SU-DHL-6 (cell line): ENCODE results near the gene RNASE12.

ENCODE experiments used
- H2AFZ ChIP-seq: fragments of 200-600 bp; sonication (generic); 2 replicates; pipeline ENCODE4 v1.6.1; 2014; ENCODE audit warnings: low read depth, mild to moderate bottlenecking, moderate library complexity, mixed read lengths, antibody characterized with exemption, low read length; ENCODE audit not compliant: severe bottlenecking
- H3F3A ChIP-seq: fragments of 200-600 bp; shearing (Covaris generic); 2 replicates; pipeline ENCODE4 v1.6.0; 2016; ENCODE audit warnings: antibody characterized with exemption, mild to moderate bottlenecking; ENCODE audit not compliant: insufficient read depth
- H3K27ac ChIP-seq: fragments of 200-600 bp; sonication (generic); 2 replicates; pipeline ENCODE4 v1.5.1; 2016; ENCODE audit warnings: low read depth, mild to moderate bottlenecking, low read length, moderate library complexity, mixed read lengths
- H3K27me3 ChIP-seq: fragments of 200-600 bp; sonication (generic), shearing (Covaris generic); 2 replicates; pipeline ENCODE4 v1.6.0; 2014; ENCODE audit warnings: mild to moderate bottlenecking, low read length
- H3K36me3 ChIP-seq: fragments of 200-600 bp; sonication (generic); 2 replicates; pipeline ENCODE4 v1.6.1; 2014; ENCODE audit warnings: mild to moderate bottlenecking, low read length, mixed read lengths
- H3K4me2 ChIP-seq: fragments of 300-600, 200-600 bp; shearing (Covaris generic), sonication (generic); 2 replicates; pipeline ENCODE4 v1.6.0; 2014; ENCODE audit warnings: low read length, low read depth, mild to moderate bottlenecking; ENCODE audit not compliant: poor library complexity, severe bottlenecking
- H3K4me3 ChIP-seq: fragments of 200-600 bp; sonication (generic); 2 replicates; pipeline ENCODE4 v1.5.1; 2014; ENCODE audit warnings: antibody characterized with exemption, low read length, mild to moderate bottlenecking, mixed read lengths; ENCODE audit not compliant: insufficient read depth, poor library complexity, severe bottlenecking
- H3K79me2 ChIP-seq: fragments of 200-600 bp; sonication (generic); 2 replicates; pipeline ENCODE4 v1.6.1; 2014; ENCODE audit warnings: mild to moderate bottlenecking, low read length, moderate library complexity; ENCODE audit not compliant: insufficient read depth
- H3K9ac ChIP-seq: fragments of 200-600 bp; sonication (generic); 2 replicates; pipeline ENCODE4 v1.7.0; 2014; ENCODE audit warnings: mild to moderate bottlenecking, low read length
- H3K9me2 ChIP-seq: fragments of 200-600 bp; sonication (generic); replicated peaks from 2 replicates; pipeline ENCODE4 v1.6.1; 2014; ENCODE audit warnings: low read length; ENCODE audit not compliant: insufficient read depth
- H3K9me3 ChIP-seq: fragments of 200-600 bp; sonication (generic); 2 replicates; pipeline ENCODE4 v1.6.1; 2014; ENCODE audit warnings: low read length, mixed read lengths; ENCODE audit not compliant: insufficient read depth
- H4K20me1 ChIP-seq: fragments of 200-600 bp; sonication (generic); 2 replicates; pipeline ENCODE4 v1.6.1; 2014; ENCODE audit warnings: low read depth, mild to moderate bottlenecking, antibody characterized with exemption, low read length, moderate library complexity, mixed read lengths
- CTCF ChIP-seq: fragments of 200-600 bp; sonication (generic); IDR thresholded peaks from one replicate; pipeline ENCODE4 v1.5.1; 2017; ENCODE audit warnings: antibody characterized with exemption, mild to moderate bottlenecking, low read length, moderate library complexity; ENCODE audit not compliant: insufficient read depth, poor library complexity, severe bottlenecking
- EZH2phosphoT487 ChIP-seq: fragments of 200-600 bp; sonication (generic), shearing (Covaris generic); conservative IDR thresholded peaks from 2 replicates; pipeline ENCODE4 v1.6.1; 2018; ENCODE audit warnings: mild to moderate bottlenecking, antibody characterized with exemption, low read length, moderate library complexity, mixed read lengths

RNASE12 gene

GRCh38 chr14:20628063-20628854 lies 37.1 kb upstream of the RNASE12 start:
- TF ChIP-seq EZH2phosphoT487 (no peak), CTCF (no peak)
- Histone ChIP-seq H3K9me2 (no peaks in the 10 kb centered on the region), H3K4me3 (no peak overlapping the region), H3K36me3 (no peaks in the 10 kb centered on the region), H3K27ac (no peak overlapping the region), H3K4me2 (no peak overlapping the region), H3K27me3 (no peaks in the 10 kb centered on the region), H3K9ac (no peak overlapping the region), H3K79me2 (no peaks in the 10 kb centered on the region), H4K20me1 (no peaks in the 10 kb centered on the region), H2AFZ (no peak overlapping the region), H3K9me3 (no peaks in the 10 kb centered on the region), H3F3A (no peaks in the 10 kb centered on the region)

GRCh38 chr14:20627346-20628027 lies 36.3 kb upstream of the RNASE12 start:
- Histone ChIP-seq H3K4me2 (no peak overlapping the region), H3K36me3 (no peaks in the 10 kb centered on the region), H3K9me3 (no peaks in the 10 kb centered on the region), H3K4me3 (no peak overlapping the region), H3F3A (no peaks in the 10 kb centered on the region), H3K79me2 (no peaks in the 10 kb centered on the region), H3K9ac (no peak overlapping the region), H3K27me3 (no peaks in the 10 kb centered on the region), H4K20me1 (no peaks in the 10 kb centered on the region), H3K9me2 (no peaks in the 10 kb centered on the region), H2AFZ (no peak overlapping the region), H3K27ac (no peak overlapping the region)
- no peak for TF ChIP-seq EZH2phosphoT487

DNA sequence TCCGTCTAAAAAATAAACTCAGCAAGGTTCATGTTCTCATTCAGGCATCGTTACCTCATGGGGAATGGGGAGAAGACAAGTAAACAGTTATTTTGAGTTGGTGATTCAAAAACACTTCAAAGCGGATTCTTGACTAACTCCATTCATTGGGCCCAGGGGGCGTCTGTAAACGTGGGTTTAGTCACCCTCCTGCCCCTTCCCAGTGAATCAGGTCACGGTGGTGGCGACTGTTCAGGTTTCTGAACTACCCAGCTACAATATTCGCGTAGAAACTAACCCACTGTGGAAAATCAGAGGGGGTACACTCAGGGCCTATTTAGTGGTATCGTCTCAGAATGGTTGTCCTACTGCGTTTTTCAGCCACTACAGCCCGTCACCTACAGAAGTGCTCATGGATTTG lies 35.1 kb upstream of the RNASE12 start:
- H3K4me3 ChIP-seq, result no peak overlapping the region
- no peaks in the 10 kb centered on the region for H3K9me3 ChIP-seq
- H3K36me3 ChIP-seq, result no peaks in the 10 kb centered on the region
- no peak overlapping the region for H3K9ac ChIP-seq
- H3K4me2 ChIP-seq, result no peak overlapping the region
- H2AFZ ChIP-seq, result no peak overlapping the region
- H4K20me1 ChIP-seq, result no peaks in the 10 kb centered on the region
- H3K79me2 ChIP-seq, result no peaks in the 10 kb centered on the region
- H3K27ac ChIP-seq, result no peak overlapping the region
- no peaks in the 10 kb centered on the region for H3K27me3 ChIP-seq
- no peaks in the 10 kb centered on the region for H3K9me2 ChIP-seq
- no peaks in the 10 kb centered on the region for H3F3A ChIP-seq
- TF ChIP-seq EZH2phosphoT487, result no peak
- TF ChIP-seq CTCF, result no peak
